DMS79 (cell line): Measurements from ENCODE around the gene PRELID1.
"Not testable (repeated sequence)": the region's sequence is repeated elsewhere in the genome, so short reads cannot be mapped to it uniquely, and the experiment has no call there.

Source experiments
- DNase-seq: peaks from one replicate; lab custom pipeline; 2025; lab: John Stamatoyannopoulos, UW

The PRELID1 gene

DNA sequence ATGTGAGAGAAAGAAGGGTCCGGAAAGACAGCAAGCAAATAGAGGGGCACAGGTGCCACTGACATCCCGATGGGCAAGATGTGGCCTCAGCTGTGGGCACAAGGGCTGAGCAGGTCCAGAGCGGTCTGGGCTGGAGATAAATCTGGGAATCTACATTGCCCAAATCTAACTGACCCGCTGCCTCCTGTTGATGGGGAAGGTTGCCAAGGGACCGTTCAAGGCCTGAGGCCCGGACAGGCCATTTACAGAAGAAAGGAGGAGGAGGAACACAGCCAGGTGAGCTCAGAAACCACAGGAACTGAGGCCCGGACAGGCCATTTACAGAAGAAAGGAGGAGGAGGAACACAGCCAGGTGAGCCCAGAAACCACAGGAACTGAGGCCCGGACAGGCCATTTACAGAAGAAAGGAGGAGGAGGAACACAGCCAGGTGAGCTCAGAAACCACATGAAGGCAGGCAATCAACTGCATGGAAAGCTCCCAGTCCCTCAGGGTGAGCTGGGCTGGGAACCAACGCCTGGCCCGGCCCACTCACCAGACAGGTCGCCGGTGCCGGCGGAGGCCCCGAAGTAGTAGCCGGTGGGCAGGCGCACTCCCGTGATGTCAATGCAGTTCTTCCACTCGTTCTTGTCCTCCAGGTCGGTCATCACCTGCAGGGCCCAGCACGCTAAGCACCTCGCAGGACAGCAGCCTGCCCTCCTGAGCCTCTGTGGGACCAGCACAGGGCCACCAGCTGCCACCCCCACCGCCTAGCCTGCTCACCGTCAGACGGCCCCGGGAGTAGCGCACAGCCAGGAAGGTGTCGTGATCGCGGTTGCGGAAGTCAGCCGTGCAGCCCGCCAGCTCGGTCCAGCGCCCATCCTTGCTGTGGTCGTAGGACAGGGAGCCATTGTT, 33.2 kb downstream of the PRELID1 start:
- no peak for DNase-seq

DNA sequence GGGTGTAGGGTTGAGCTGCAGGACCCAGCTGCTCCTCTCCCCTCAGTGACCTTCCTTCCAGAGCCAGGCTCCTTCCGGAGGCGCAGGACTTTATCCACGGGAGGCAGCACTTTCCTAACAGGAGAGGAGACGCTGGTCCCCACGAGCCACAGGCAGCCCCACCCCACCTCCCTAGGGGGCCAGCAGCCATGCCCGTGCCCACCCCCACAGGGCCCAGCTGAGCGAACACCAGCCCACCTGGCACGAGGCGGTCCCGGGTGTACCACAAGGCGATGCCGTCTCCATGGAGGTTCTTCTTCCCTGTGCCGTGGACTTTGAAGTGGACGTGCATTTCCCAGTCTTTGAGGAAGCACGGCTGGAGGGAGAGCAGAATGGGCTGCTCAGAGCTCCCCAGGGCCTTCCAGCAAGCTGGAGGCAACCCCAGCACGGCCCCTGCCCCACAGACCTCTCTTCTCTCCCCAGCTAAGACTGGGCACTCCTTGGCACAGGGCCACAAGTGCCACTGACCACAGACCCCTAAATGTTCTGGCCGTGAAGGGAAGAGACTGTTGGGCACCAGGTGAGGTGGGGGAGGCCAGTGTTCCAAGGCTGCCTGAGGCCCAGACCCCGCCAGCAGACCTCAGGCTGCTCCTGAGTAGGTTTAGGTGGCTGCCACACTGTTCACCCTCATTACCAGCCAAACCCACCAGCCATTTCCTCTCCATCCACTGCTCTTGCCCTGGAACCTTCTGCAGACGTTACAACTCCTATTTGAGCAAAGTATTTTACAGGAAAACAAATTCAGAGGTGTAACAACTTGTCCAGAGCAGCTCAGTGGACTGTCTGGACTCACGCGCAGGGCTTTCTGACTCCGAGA, 34.9 kb downstream of the PRELID1 start:
- DNase-seq = no peak

DNA sequence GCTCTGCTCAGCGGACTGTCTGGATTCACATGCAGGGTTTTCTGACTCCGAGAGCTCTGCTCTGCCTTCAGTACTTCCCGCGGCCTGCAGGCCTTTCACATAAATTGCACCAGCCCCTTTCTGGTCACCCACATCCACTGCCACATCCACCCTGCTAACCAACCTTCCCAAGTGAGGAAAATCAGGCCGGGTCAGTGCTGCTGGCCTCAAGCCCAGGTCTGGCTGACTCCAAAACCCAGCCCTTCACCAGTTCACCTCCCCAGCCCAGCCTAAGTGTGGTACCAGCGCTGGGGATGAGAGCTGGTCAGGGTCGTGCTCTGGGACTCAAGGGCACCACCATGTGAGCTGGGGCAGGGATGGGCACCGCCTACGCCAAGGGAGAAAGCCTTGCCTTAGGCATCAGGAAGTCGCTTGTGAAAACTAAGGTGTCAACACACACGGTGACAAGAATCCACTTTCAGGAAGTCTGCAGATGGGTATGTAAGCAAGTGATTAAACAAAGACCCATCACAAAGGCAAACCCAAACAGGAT, 35.6 kb downstream of the PRELID1 start:
- DNase-seq = no peak

DNA sequence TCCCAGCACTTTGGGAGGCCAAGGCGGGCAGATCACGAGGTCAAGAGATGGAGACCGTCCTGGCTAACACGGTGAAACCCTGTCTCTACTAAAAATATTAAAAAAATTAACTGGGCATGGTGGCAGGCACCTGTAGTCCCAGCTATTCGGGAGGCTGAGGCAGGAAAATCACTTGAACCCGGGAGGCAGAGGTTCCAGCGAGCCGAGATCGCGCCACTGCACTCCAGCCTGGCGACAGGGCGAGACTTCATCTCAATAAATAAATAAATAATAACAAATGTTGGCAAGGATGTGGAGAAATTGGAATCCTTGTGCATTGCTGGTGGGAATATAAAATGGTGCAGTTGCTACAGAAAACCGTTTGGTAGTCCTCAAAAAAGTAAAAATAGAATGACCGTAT, 39.4 kb downstream of the PRELID1 start:
- DNase-seq = not testable (repeated sequence)

DNA sequence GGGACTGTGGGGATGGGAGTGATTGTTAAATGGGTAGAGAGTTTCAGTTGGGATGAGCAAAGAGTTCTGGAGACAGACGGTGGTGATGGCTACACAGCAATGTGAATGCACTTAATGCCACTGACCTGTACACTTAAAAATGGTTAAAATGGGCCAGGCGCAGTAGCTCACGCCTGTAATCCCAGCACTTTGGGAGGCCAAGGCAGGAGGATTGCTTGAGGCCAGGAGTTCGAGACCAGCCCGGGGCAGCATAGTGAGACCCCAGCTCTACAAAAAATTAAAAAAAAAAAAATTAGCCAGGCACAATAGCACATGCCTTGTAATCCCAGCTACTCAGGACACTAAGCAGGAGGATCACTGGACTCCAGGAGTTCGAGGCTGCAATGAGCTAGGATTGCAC, 40.2 kb downstream of the PRELID1 start:
- no peak for DNase-seq

DNA sequence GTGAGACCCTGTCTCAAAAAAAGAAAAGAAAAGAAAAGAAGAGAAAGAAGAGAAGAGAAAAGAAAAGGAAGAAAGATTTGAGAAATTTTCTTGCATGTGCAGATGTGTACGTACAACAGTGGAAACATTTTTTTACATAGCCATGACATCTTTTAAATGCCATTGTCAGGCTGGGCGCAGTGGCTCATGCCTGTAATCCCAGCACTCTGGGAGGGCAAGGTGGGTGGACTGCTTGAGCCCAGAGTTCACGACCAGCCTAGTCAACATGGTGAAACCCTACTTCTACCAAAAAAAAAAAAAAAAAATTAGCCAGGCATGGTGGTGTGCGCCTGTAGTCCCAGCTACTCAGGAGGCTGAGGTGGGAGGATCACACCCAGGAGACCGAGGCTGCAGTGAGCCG, 41.3 kb downstream of the PRELID1 start:
- DNase-seq = no peak

DNA sequence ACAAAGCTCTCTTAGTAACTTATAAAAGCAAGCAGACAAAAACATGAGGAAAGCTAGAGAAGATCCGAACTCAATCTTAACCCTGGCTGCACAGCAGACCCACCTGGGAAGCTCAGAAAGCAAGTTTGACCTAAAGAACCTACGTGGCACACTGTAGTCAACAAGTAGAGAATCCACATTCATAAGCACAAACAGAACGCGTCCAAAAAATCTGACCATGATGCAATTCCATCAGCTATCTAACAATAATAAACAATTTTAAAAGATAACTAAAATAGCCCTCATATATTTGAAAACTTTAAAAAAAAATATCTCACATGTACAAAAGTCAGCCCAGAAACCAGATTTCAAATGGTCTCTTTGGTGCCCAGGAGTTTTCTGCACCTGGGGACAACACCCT, 43.2 kb downstream of the PRELID1 start:
- no peak for DNase-seq

DNA sequence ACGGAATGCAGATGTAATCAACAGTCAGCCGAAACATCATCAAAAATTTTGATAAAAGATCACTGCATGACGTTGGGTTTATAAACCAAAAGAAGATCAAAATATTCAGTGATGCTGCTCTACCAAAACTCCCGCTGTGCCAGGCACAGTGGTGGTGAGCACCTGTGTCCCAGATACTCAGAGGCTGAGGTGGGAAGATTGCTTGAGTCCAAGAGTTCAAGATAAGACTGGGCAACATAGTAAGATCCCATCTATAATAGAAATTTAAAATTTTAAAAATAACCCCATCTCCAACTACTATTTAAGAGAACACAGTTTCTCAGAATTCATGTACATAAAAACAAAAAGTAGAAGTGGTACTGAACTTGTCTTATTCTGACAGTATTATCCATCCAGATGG, 44.1 kb downstream of the PRELID1 start:
- no peak for DNase-seq

DNA sequence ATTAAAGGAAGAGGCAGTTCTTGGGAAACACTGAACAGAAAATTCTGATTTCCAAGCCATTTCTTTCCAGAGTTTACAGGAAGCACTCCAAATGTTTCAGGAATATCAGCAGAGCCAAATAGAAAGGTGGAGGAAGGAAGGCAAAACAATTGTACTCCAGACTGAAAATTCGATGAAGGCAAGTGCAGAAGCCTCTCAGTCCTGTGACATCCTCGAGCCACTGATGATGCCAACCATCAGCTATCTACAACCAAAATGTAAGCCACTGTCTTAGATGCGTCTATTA, 45.7 kb downstream of the PRELID1 start:
- DNase-seq = no peak

DNA sequence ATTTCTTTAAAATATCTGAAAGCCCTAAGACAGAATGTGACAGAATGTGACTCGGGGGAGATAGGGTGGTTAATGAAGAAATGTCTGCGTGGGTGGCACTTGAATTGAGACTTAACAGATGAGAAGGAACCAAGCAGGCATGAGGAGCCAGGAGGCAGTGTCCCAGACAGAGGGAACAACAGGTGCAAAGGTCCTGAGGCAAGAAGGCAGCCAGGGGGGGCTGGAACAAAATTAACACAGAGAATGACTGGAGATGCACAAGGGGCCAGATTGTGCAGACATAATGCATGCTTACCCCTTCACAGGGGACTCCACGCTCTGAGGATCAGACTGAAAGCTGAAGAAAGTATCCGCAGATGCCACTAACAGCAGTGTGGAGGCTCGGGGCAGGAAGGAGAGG, 46.2 kb downstream of the PRELID1 start:
- no peak for DNase-seq

DNA sequence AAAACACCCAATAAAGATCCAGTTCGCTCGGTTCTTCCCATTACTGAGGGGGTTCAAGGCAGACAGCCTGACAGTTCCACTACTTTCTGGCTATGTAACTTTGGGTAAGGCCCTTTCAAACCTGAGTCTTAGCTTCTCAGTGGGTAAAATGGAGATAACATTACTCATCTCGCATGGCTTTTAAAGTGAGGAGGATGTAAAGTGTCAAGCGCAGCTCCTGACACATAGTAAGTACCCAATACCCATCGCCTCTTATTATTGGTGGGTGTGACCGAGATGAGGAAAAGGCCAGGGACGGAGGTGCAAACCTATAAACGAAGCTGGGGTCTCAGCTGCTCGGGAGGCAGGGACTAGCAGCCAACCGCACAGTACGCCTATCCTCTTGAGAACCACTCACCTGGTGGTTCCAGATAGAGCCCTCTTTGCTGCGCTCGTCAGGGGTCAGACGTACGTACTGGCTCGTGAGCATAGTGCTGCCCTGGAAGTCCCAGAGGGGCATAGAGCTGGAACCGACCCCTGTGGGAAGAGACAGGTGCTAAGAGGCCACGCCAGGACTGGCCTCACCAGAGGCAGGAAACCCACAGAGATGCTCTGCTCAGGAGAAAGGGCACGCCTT, 47.3 kb downstream of the PRELID1 start:
- no peak for DNase-seq

DNA sequence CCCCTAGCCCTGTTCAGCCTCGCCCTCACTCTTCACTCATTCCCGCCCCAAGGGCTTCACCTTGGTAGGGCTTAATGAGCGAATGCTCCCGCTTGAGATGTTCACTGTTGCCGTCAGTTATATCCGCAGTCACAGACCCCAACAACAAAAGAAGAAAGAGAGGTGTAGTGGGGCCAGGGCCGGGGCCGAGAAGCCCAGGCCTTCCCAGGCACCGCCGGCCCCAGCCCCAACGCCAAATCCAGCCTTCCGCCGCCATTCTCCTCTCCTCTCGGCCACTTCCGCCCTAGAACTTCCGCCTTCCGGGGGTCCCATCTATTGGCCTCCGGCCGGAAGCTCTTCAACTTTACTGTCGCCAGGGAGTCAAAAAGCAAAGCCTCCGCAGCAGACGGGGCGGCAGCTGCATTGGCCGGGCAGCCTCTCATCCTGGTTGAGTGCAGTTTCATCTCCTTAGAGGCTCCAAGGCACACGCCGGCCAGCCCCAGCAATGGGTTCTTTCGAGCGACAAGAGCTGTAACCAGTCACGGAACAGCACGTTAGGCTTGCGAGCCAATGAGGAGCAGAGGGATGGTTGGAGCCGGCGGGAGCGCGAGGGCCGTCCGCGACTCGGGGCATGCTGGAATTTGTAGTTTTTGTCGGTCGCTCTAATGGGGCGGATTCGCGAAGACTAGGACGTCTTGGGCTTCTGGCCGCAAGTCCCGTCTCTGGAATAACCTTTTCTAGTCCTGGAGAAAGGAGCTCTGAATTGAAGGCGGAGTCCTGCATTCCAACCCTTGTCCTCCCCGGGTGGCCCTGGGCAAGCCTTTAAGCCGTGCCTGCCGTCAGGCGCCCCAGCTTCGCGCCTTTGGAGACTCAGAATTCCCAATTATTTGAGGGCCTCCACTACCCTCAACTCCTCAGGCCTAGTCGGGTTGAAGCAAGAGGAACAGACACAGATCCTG, 48.1 kb downstream of the PRELID1 start, which contains the start of gene LMAN2:
Gene LMAN2 (minus strand): TSS at position 277 of the 938 bp plus-strand sequence. CDS start 21 bp downstream, at position 256.
- peak; percentile 78 for DNase-seq

DNA sequence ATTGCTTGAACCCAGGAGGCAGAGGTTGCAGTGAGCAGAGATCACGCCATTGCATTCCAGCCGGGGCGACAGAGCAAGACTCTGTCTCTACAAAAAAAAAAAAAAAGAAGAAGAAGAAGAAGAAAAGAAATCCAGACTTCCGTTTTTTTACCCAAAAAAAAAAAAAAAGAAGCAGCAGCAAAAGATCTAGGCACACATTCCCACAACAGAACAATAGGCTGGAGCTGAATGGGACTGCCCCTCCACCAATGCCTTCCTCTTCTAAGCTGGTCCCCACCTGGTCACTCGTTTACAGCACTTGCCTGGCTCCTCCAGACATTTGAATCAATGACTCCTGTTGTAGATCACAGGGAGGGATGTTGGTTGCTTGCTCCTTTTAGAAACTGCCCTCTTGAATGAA, 49.5 kb downstream of the PRELID1 start:
- no peak for DNase-seq

DNA sequence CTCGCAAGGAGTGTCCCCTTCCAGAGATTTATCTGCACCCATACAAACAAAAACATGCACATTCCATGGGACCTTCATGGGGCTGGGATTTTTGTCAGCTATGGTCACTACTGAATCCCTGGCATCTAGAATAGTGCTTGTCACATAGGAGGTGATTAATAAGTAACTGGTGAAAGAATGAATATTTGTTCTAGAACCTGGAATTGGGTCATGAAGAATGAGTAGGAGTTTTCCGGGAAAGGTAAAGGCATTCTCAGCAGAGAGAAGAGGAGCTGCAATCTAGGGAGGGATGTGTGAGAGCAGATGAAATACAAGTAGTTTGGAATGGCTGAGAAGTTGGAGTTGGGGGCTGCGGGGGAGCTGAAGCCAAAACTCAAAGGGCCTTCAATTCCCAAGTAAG, 50.7 kb downstream of the PRELID1 start:
- no peak for DNase-seq

DNA sequence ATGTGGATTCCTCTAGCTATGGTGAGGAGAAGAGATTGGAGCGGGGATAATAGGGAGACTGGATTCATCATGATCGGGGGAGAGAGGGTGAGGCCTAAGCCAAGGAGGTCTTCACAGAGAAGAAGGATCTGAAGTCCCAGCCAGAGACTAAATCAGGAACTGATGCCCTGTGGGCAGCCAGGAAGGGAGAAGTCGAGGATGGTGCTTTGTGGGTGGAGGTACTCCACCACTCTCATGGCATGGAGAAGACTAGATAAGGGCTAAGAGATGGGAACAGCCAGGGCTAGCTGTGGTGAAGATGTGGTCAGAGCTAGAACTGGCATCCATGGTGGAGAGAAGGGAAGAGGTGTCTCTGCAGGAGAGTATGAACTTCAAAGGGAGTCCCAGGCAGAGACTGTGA, 51.1 kb downstream of the PRELID1 start:
- no peak for DNase-seq

DNA sequence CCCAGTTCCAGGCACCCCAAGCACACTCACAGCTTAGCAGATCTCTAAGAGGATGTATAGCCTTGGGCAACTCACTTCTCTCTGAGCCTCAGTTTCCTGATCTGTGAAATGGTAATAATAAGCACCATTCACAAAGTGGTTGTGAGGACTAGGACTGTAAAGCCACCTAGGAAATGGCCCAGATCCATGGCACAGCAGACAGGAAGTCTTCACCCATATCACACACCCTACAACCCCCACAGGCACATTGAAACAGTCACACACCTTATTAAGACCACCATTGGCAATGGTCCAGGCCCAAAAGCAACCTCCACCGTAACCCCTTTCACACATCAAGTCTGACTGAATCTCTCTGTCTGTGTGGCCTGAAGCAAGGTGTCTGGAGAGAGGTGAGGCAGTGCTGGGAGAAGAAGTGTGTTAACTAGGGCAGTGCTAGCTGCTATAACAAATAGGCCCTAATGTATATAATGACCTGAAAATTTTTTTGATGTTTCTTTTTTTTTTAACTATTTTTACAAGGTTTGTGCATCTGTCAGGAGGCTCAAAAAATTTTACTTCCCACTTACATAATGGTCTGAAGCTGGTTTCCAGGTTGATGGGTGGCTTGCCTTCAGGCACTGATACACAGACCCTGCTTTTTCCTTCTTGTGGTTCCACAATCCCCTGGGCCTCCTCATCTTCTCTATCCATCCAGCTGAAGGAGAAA, 51.7 kb downstream of the PRELID1 start:
- DNase-seq = no peak

DNA sequence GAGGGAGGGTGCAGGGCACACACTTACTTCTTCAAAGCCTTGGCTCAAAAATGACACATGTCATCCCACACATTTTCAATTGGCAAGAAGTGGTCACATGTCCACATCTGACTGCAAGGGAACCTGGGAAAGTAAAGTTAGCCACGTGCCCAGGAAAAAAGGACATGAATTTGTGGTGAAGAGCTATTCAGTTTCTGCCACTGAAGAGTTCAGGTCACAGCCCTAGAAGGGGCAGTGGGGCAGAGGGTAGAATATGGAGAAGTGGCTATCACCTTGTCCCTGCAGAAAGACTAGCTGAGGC, 52.2 kb downstream of the PRELID1 start:
- DNase-seq = no peak
